CD14-positive monocyte (primary cell): ENCODE results near the gene FLCN. TPM values are rescaled to one million over a fixed set of nuclear protein-coding genes. Genes with fewer than 3 reads are reported as not detected.

Experiments
- DNase-seq, 3 donors: peaks; one replicate each; pipeline ENCODE4 v3.0.0-alpha.2; 2011 to 2022
- H2AFZ ChIP-seq: 2 replicates; pipeline ENCODE4 v1.6.0; 2012; ENCODE audit warnings: mild to moderate bottlenecking, low read depth, low read length, inconsistent platforms; ENCODE audit not compliant: insufficient read depth, poor library complexity, severe bottlenecking
- H3K27ac ChIP-seq, 2 donors: 1 replicate in 1 of 2; 2 replicates in 1 of 2; pipeline ENCODE4 v1.5.1; 2012 to 2013; ENCODE audit warnings: low read length in 2 of 2, control low read depth in 1 of 2, inconsistent platforms in 1 of 2, low read depth in 1 of 2, mild to moderate bottlenecking in 1 of 2
- H3K27me3 ChIP-seq, 2 donors: one replicate each; pipeline versions ENCODE4 v1.6.0 to v1.6.1; 2011 to 2013; ENCODE audit warnings: low read length in 2 of 2; ENCODE audit not compliant: control insufficient read depth in 2 of 2, insufficient read depth in 2 of 2
- H3K36me3 ChIP-seq, 2 donors: replicated peaks in 1 of 2; 1 replicate in 1 of 2; 2 replicates in 1 of 2; pipeline versions ENCODE4 v1.5.1 to v1.6.1; 2012 to 2013; ENCODE audit warnings: low read length in 2 of 2, control low read depth in 1 of 2, inconsistent platforms in 1 of 2, mild to moderate bottlenecking in 1 of 2; ENCODE audit not compliant: insufficient read depth in 2 of 2, control insufficient read depth in 1 of 2
- H3K4me1 ChIP-seq, 2 donors: 1 replicate in 1 of 2; 2 replicates in 1 of 2; pipeline versions ENCODE4 v1.5.1 to v1.6.1; 2012 to 2013; ENCODE audit warnings: low read length in 2 of 2, control low read depth in 1 of 2, inconsistent platforms in 1 of 2, mild to moderate bottlenecking in 1 of 2, moderate library complexity in 1 of 2; ENCODE audit not compliant: insufficient read depth in 2 of 2, control insufficient read depth in 1 of 2
- H3K4me2 ChIP-seq: replicated peaks from 2 replicates; pipeline ENCODE3; 2012; ENCODE audit warnings: low read length, moderate library complexity, mild to moderate bottlenecking; ENCODE audit not compliant: poor library complexity, severe bottlenecking; ENCODE audit errors: extremely low read depth
- H3K4me3 ChIP-seq, 3 experiments: fragments of 200-600 bp in 1 of 3; sonication (generic) in 1 of 3; replicated peaks in 1 of 3; 1 replicate in 2 of 3; 2 replicates in 1 of 3; pipeline ENCODE4 v1.5.1; 2011 to 2013; ENCODE audit warnings: low read length in 3 of 3, mild to moderate bottlenecking in 3 of 3, control low read depth in 2 of 3, low read depth in 2 of 3, inconsistent platforms in 1 of 3, moderate library complexity in 1 of 3
- H3K79me2 ChIP-seq: 2 replicates; pipeline ENCODE4 v1.6.0; 2012; ENCODE audit warnings: mild to moderate bottlenecking, control low read depth, inconsistent platforms, low read length, moderate library complexity; ENCODE audit not compliant: insufficient read depth
- H3K9ac ChIP-seq: 2 replicates; pipeline ENCODE4 v1.6.0; 2017; ENCODE audit warnings: low read length, mild to moderate bottlenecking; ENCODE audit not compliant: insufficient read depth, poor library complexity, severe bottlenecking
- H3K9me3 ChIP-seq, 2 donors: replicated peaks in 1 of 2; 1 replicate in 1 of 2; 2 replicates in 1 of 2; pipeline versions ENCODE4 v1.5.1 to v1.6.1; 2012 to 2013; ENCODE audit warnings: low read length in 2 of 2, control low read depth in 1 of 2; ENCODE audit not compliant: control insufficient read depth in 1 of 2, insufficient read depth in 1 of 2
- H4K20me1 ChIP-seq: 2 replicates; pipeline ENCODE4 v1.6.0; 2012; ENCODE audit warnings: mild to moderate bottlenecking, low read length, control low read depth, moderate library complexity; ENCODE audit not compliant: insufficient read depth
- H3K27ac Mint-ChIP-seq, 7 donors: one replicate each; pipeline ENCODE4 v1.8.0; 2020; ENCODE audit warnings: mild to moderate bottlenecking in 7 of 7, mixed read lengths in 7 of 7, moderate library complexity in 6 of 7, inconsistent platforms in 2 of 7
- H3K27me3 Mint-ChIP-seq, 3 donors: one replicate each; pipeline ENCODE4 v1.8.0; 2021 to 2022; ENCODE audit warnings: low read depth in 3 of 3, mild to moderate bottlenecking in 3 of 3, mixed read lengths in 3 of 3, moderate library complexity in 3 of 3, inconsistent platforms in 1 of 3
- H3K36me3 Mint-ChIP-seq, 2 donors: one replicate each; pipeline ENCODE4 v1.8.0; 2020; ENCODE audit warnings: mixed read lengths in 2 of 2, inconsistent platforms in 1 of 2, mild to moderate bottlenecking in 1 of 2
- H3K4me1 Mint-ChIP-seq: one replicate; pipeline ENCODE4 v1.8.0; 2020; ENCODE audit warnings: mild to moderate bottlenecking, mixed read lengths
- H3K4me3 Mint-ChIP-seq, 2 donors: one replicate each; pipeline ENCODE4 v1.8.0; 2020; ENCODE audit warnings: mild to moderate bottlenecking in 2 of 2, mixed read lengths in 2 of 2, moderate library complexity in 1 of 2
- H3K9me3 Mint-ChIP-seq, 7 donors: one replicate each; pipeline ENCODE4 v1.8.0; 2020 to 2022; ENCODE audit warnings: mixed read lengths in 7 of 7, mild to moderate bottlenecking in 6 of 7, moderate library complexity in 6 of 7, inconsistent platforms in 2 of 7
- CTCF ChIP-seq: fragments of 200-600 bp; IDR thresholded peaks from one replicate; pipeline ENCODE4 v1.8.0; 2022; ENCODE audit warnings: antibody characterized with exemption, mild to moderate bottlenecking
- WGBS: methylation state at CpG from one replicate; pipeline ENCODE4 v1.1.5; 2013; ENCODE audit warnings: missing lambda C conversion rate; ENCODE audit not compliant: insufficient coverage; 5-methylcytosine and 5-hydroxymethylcytosine counted together
- intact Hi-C, 2 donors: fragments of 100-400 bp; cut with micrococcal nuclease; formaldehyde crosslinking; loops; one replicate each; pipeline versions ENCODE4 v1.15.0 to v1.15.1; 2023
- polyA plus RNA-seq, 3 donors: library from polyadenylated mRNA; depleted of rRNA in 1 of 3; unstranded in 2 of 3; stranded (reverse) in 1 of 3; fragments of 300-500 nt in 2 of 3; fragments of >200 nt in 1 of 3; fragmentation: Illumina TruSeq in 2 of 3; gene quantifications; 1 replicate in 2 of 3; 2 replicates in 1 of 3; pipeline ENCODE4 v1.2.3, GENCODE V29; 2012 to 2021

Gene FLCN
- polyA plus RNA-seq, 3 donors = 5.8 to 46.9 (median 8.0) TPM

- WGBS = 73% methylated on average over 7 of the region's 12 CpGs
- peaks cover 10 to 17% of the 10 kb centered on the region in 2 donors for H3K4me1 ChIP-seq
Observed at GRCh38 chr17:17175917-17176316, 61.1 kb downstream of the FLCN start.

DNA sequence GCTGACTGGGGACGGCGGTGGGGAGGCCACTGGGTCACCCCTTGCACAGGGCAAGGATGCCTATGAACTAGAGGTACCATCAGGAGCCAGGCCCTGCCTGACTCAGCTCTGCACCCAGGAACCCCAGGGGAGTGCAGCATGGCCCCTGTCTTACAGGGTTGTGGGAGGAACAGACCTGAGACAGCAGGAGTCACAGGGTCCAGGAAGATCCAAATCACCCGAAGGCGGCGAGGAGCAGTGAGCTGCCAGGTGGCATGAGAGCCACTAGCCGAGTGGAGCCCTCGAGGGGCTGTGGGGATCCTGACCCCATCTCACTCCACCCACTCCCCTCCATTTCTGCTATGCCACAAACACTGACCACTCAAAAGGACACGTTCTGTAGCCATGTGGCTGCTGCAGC lies 61.6 kb downstream of the FLCN start:
- H3K36me3 Mint-ChIP-seq = peaks cover 67 to 96% of the 10 kb centered on the region in 2 donors
- peak overlapping the region in 1 of 2 donors; percentile 39 for H3K27ac ChIP-seq
- no peaks in the 10 kb centered on the region for H3K27me3 ChIP-seq
- intact Hi-C loops = no loop called here
- 100% methylated on average over 2 of the region's 8 CpGs for WGBS
- peak overlapping the region in 1 of 7 donors; percentile 37 for H3K27ac Mint-ChIP-seq
- H3K9me3 ChIP-seq = no peaks in the 10 kb centered on the region
- H3K4me3 Mint-ChIP-seq = no peak overlapping the region
- no peaks in the 10 kb centered on the region for H3K79me2 ChIP-seq
- peaks cover 0 to 1% (median 0%) of the 10 kb centered on the region in 3 donors for H3K27me3 Mint-ChIP-seq
- no peak overlapping the region for H3K9ac ChIP-seq
- TF ChIP-seq CTCF = no peak
- no peak overlapping the region for H2AFZ ChIP-seq
- H3K4me2 ChIP-seq = no peak overlapping the region
- H3K9me3 Mint-ChIP-seq = no peaks in the 10 kb centered on the region
- DNase-seq = no peak
- peaks cover 67 to 99% of the 10 kb centered on the region in 2 donors for H3K36me3 ChIP-seq
- H4K20me1 ChIP-seq = no peaks in the 10 kb centered on the region
- peaks cover 26% of the 10 kb centered on the region for H3K4me1 Mint-ChIP-seq
- no peak overlapping the region for H3K4me3 ChIP-seq
- H3K4me1 ChIP-seq = peaks cover 10 to 17% of the 10 kb centered on the region in 2 donors

More at GRCh38 chr17:17175917-17176316, 61.1 kb downstream of the FLCN start:
- peaks cover 73 to 100% of the 10 kb centered on the region in 2 donors for H3K36me3 Mint-ChIP-seq
- H3K9me3 Mint-ChIP-seq = no peaks in the 10 kb centered on the region
- peaks cover 0 to 4% (median 0%) of the 10 kb centered on the region in 3 donors for H3K27me3 Mint-ChIP-seq
- Histone ChIP-seq H3K79me2 (no peaks in the 10 kb centered on the region), H4K20me1 (no peaks in the 10 kb centered on the region), H3K27ac (peak overlapping the region in 1 of 2 donors; percentile 39), H3K9ac (no peak overlapping the region), H2AFZ (no peak overlapping the region), H3K27me3 (no peaks in the 10 kb centered on the region), H3K4me3 (no peak overlapping the region), H3K4me2 (no peak overlapping the region), H3K9me3 (no peaks in the 10 kb centered on the region), H3K36me3 (peaks cover 72 to 99% of the 10 kb centered on the region in 2 donors)
- H3K27ac Mint-ChIP-seq = peak overlapping the region; percentile 14 to 72 (median 57)
- TF ChIP-seq CTCF = no peak
- no peak overlapping the region for H3K4me3 Mint-ChIP-seq
- intact Hi-C loops = no loop called here
- H3K4me1 Mint-ChIP-seq = peaks cover 26% of the 10 kb centered on the region
- peak; percentile 13 to 33 (median 15) for DNase-seq
